Vagina (tissue), 2 donors: Measurements from ENCODE around the gene HAVCR1.

Source experiments
- POLR2AphosphoS5 ChIP-seq, 2 donors: sonication (generic); formaldehyde crosslinking; IDR thresholded peaks; one replicate each; pipeline ENCODE4 v1.9.0; 2017; ENCODE audit warnings: antibody characterized with exemption in 2 of 2, mild to moderate bottlenecking in 2 of 2, low read depth in 1 of 2; ENCODE audit not compliant: insufficient read depth in 1 of 2
- TF ChIP-seq, protein P1 (sequence below), 3 experiments: fragments of 450-650 bp in 2 of 3; fragments of 200-600 bp in 1 of 3; sonication (generic) in 1 of 3; IDR thresholded peaks; one replicate each; pipeline ENCODE4 v1.5.1; 2017 to 2019; ENCODE audit warnings: antibody characterized with exemption in 3 of 3, mild to moderate bottlenecking in 2 of 3, moderate library complexity in 2 of 3

DNA sequence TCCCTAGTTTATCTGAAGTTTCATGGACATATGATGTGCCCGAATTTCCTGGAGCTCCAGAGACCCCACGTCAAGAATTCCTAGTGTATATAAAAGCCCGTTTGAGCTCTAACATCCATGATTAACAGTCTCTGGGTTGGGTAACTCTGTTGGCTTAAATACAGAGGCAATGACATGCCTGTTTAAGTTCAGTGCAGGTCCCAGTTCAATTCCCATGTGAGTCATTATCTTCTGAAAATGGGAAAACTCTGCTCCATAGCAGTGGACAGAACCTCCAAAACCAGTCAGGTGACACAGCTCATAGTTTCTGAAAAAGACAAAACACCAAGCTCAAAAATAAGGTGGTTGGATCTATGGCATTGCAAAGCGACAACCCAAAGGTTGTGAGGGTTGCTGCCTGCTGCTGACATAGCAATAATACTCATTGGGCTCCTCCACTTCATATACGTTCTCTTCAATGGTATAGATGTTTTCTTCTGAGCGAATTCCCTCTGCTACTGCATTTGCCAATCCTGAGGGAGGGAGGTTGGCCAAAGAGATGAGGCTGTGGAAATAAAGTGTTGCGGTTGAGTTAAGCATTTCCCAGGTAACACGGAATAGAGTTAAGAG lies 27.9 kb upstream of the HAVCR1 start:
- TF ChIP-seq, protein P1, sequence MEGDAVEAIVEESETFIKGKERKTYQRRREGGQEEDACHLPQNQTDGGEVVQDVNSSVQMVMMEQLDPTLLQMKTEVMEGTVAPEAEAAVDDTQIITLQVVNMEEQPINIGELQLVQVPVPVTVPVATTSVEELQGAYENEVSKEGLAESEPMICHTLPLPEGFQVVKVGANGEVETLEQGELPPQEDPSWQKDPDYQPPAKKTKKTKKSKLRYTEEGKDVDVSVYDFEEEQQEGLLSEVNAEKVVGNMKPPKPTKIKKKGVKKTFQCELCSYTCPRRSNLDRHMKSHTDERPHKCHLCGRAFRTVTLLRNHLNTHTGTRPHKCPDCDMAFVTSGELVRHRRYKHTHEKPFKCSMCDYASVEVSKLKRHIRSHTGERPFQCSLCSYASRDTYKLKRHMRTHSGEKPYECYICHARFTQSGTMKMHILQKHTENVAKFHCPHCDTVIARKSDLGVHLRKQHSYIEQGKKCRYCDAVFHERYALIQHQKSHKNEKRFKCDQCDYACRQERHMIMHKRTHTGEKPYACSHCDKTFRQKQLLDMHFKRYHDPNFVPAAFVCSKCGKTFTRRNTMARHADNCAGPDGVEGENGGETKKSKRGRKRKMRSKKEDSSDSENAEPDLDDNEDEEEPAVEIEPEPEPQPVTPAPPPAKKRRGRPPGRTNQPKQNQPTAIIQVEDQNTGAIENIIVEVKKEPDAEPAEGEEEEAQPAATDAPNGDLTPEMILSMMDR (IDR thresholded peaks at IDR 0.05): no peak
- no peak for TF ChIP-seq POLR2AphosphoS5 (IDR thresholded peaks at IDR 0.05; ENCODE audit: insufficient read depth in 1 of 2, low read depth in 1 of 2)
